GM12872 (cell line): ENCODE data around the gene C1QTNF8.

ENCODE experiments used
- CTCF ChIP-seq: IDR thresholded peaks from 3 replicates; pipeline ENCODE4 v1.5.1; 2011; ENCODE audit warnings: low read depth, mild to moderate bottlenecking, low read length, moderate library complexity; ENCODE audit not compliant: insufficient read depth

The C1QTNF8 gene

GRCh38 chr16:1121009-1121408 is 25.0 kb upstream of the C1QTNF8 start:
- no peak for TF ChIP-seq CTCF

GRCh38 chr16:1120577-1120941 is 24.5 kb upstream of the C1QTNF8 start:
- TF ChIP-seq CTCF, result no peak

- no peak for TF ChIP-seq CTCF
Measured at GRCh38 chr16:1119766-1120576, 23.9 kb upstream of the C1QTNF8 start.

- TF ChIP-seq CTCF, result no peak
Measured at GRCh38 chr16:1119129-1119528, 23.1 kb upstream of the C1QTNF8 start.

GRCh38 chr16:1117926-1118325 is 21.9 kb upstream of the C1QTNF8 start:
- TF ChIP-seq CTCF, result no peak

- no peak for TF ChIP-seq CTCF
Measured at GRCh38 chr16:1117176-1117900, 21.3 kb upstream of the C1QTNF8 start.

GRCh38 chr16:1116693-1117077 is 20.6 kb upstream of the C1QTNF8 start:
- no peak for TF ChIP-seq CTCF
